T-helper 17 cell (primary cell): Measurements from ENCODE around the gene SLC12A7. TPM values are rescaled to one million over a fixed set of nuclear protein-coding genes. Genes with fewer than 3 reads are reported as not detected.
A peak's percentile ranks its signal among the peaks of the same experiment; 100 is the strongest.

Experiments
- ATAC-seq: fragments of 150-1000 bp; cut with Tn5 transposase; 2 replicates; pipeline ENCODE4 v1.10.0; 2021; ENCODE audit warnings: mild to moderate bottlenecking, moderate library complexity
- DNase-seq, 3 donors: peaks; one replicate each; pipeline versions ENCODE4 v3.0.0 to v3.0.0-alpha.2; 2020 to 2021
- H3K9me3 ChIP-seq: one replicate; pipeline ENCODE4 v1.7.0; 2013; ENCODE audit warnings: low read length, mild to moderate bottlenecking; ENCODE audit not compliant: control insufficient read depth, poor library complexity, severe bottlenecking
- H3K27ac Mint-ChIP-seq: one replicate; pipeline ENCODE4 v1.8.0; 2022; ENCODE audit warnings: mild to moderate bottlenecking, moderate library complexity, mixed read lengths
- H3K27me3 Mint-ChIP-seq: one replicate; pipeline ENCODE4 v1.8.0; 2022; ENCODE audit warnings: mixed read lengths
- H3K36me3 Mint-ChIP-seq: one replicate; pipeline ENCODE4 v1.8.0; 2022; ENCODE audit warnings: low read depth, mixed read lengths
- H3K4me1 Mint-ChIP-seq: one replicate; pipeline ENCODE4 v1.8.0; 2022; ENCODE audit warnings: mild to moderate bottlenecking, mixed read lengths
- H3K4me3 Mint-ChIP-seq: one replicate; pipeline ENCODE4 v1.8.0; 2022; ENCODE audit warnings: mild to moderate bottlenecking, moderate library complexity, mixed read lengths
- total RNA-seq, 4 donors: library from RNA in 2 of 4; stranded (reverse) in 2 of 4; gene quantifications; one replicate each; pipeline ENCODE4 v1.2.3 and lab custom pipeline; 2022 to 2026

Gene SLC12A7
- total RNA-seq, 2 donors from 2014 or later = 36.6 to 88.0 TPM

- H3K4me1 Mint-ChIP-seq = peaks cover 9% of the 10 kb centered on the region
- no peaks in the 10 kb centered on the region for H3K36me3 Mint-ChIP-seq
- no peak for ATAC-seq
Observed at GRCh38 chr5:1137567-1138444, 25.9 kb upstream of the SLC12A7 start.

GRCh38 chr5:1136814-1137213 lies 25.0 kb upstream of the SLC12A7 start:
- Mint-ChIP-seq H3K36me3 (no peaks in the 10 kb centered on the region), H3K27ac (peak overlapping the region; percentile 4), H3K4me3 (no peak overlapping the region), H3K27me3 (no peaks in the 10 kb centered on the region), H3K4me1 (peaks cover 6% of the 10 kb centered on the region)
- no peak for ATAC-seq
- no peak for DNase-seq
- no peaks in the 10 kb centered on the region for H3K9me3 ChIP-seq

More at GRCh38 chr5:1137567-1138444, 25.9 kb upstream of the SLC12A7 start:
- DNase-seq = no peak
- H3K9me3 ChIP-seq = no peaks in the 10 kb centered on the region
- H3K27ac Mint-ChIP-seq = no peak overlapping the region
- peak overlapping the region; percentile 22 for H3K4me3 Mint-ChIP-seq
- H3K27me3 Mint-ChIP-seq = no peaks in the 10 kb centered on the region

GRCh38 chr5:1135696-1136525 lies 24.0 kb upstream of the SLC12A7 start:
- Mint-ChIP-seq H3K36me3 (no peaks in the 10 kb centered on the region), H3K27ac (no peak overlapping the region), H3K27me3 (no peaks in the 10 kb centered on the region), H3K4me1 (peaks cover 6% of the 10 kb centered on the region), H3K4me3 (no peak overlapping the region)
- ATAC-seq = no peak
- no peak for DNase-seq
- no peaks in the 10 kb centered on the region for H3K9me3 ChIP-seq

GRCh38 chr5:1134478-1134877 lies 22.6 kb upstream of the SLC12A7 start:
- no peaks in the 10 kb centered on the region for H3K36me3 Mint-ChIP-seq
- H3K4me1 Mint-ChIP-seq = peaks cover 2% of the 10 kb centered on the region
- DNase-seq (no peak), ATAC-seq (peak; percentile 42)
- no peak overlapping the region for H3K4me3 Mint-ChIP-seq
- H3K27me3 Mint-ChIP-seq = no peaks in the 10 kb centered on the region
- no peaks in the 10 kb centered on the region for H3K9me3 ChIP-seq
- peak overlapping the region; percentile 53 for H3K27ac Mint-ChIP-seq

GRCh38 chr5:1133510-1134201 lies 21.8 kb upstream of the SLC12A7 start:
- DNase-seq = no peak
- peaks cover 7% of the 10 kb centered on the region for H3K27me3 Mint-ChIP-seq
- no peaks in the 10 kb centered on the region for H3K9me3 ChIP-seq
- H3K36me3 Mint-ChIP-seq = no peaks in the 10 kb centered on the region
- H3K4me3 Mint-ChIP-seq = no peak overlapping the region
- H3K4me1 Mint-ChIP-seq = peaks cover 2% of the 10 kb centered on the region
- ATAC-seq = no peak
- H3K27ac Mint-ChIP-seq = no peak overlapping the region

GRCh38 chr5:1133108-1133507 lies 21.2 kb upstream of the SLC12A7 start:
- H3K4me1 Mint-ChIP-seq = peaks cover 2% of the 10 kb centered on the region
- ATAC-seq (no peak), DNase-seq (no peak)
- H3K36me3 Mint-ChIP-seq = no peaks in the 10 kb centered on the region
- no peaks in the 10 kb centered on the region for H3K9me3 ChIP-seq
- no peak overlapping the region for H3K4me3 Mint-ChIP-seq
- no peak overlapping the region for H3K27ac Mint-ChIP-seq
- H3K27me3 Mint-ChIP-seq = peaks cover 8% of the 10 kb centered on the region

GRCh38 chr5:1132570-1132969 lies 20.7 kb upstream of the SLC12A7 start:
- Mint-ChIP-seq H3K4me3 (no peak overlapping the region), H3K27me3 (peaks cover 8% of the 10 kb centered on the region), H3K36me3 (no peaks in the 10 kb centered on the region), H3K27ac (no peak overlapping the region), H3K4me1 (peaks cover 2% of the 10 kb centered on the region)
- no peak for DNase-seq
- no peaks in the 10 kb centered on the region for H3K9me3 ChIP-seq
- no peak for ATAC-seq

- Mint-ChIP-seq H3K36me3 (no peaks in the 10 kb centered on the region), H3K27me3 (peaks cover 8% of the 10 kb centered on the region), H3K4me1 (peaks cover 2% of the 10 kb centered on the region), H3K27ac (no peak overlapping the region), H3K4me3 (no peak overlapping the region)
- ATAC-seq = no peak
- H3K9me3 ChIP-seq = no peaks in the 10 kb centered on the region
- DNase-seq = no peak
Observed at GRCh38 chr5:1131726-1132125, 19.9 kb upstream of the SLC12A7 start.

GRCh38 chr5:1131191-1131621 lies 19.3 kb upstream of the SLC12A7 start:
- no peak for DNase-seq
- no peaks in the 10 kb centered on the region for H3K9me3 ChIP-seq
- Mint-ChIP-seq H3K4me3 (no peak overlapping the region), H3K27me3 (peaks cover 8% of the 10 kb centered on the region), H3K4me1 (peaks cover 5% of the 10 kb centered on the region), H3K27ac (no peak overlapping the region), H3K36me3 (no peaks in the 10 kb centered on the region)
- no peak for ATAC-seq

GRCh38 chr5:1130218-1130946 lies 18.5 kb upstream of the SLC12A7 start:
- Mint-ChIP-seq H3K4me1 (peaks cover 4% of the 10 kb centered on the region), H3K27me3 (peaks cover 8% of the 10 kb centered on the region), H3K36me3 (no peaks in the 10 kb centered on the region), H3K27ac (no peak overlapping the region), H3K4me3 (no peak overlapping the region)
- no peaks in the 10 kb centered on the region for H3K9me3 ChIP-seq
- ATAC-seq (peak; percentile 32), DNase-seq (no peak)

- no peak for ATAC-seq
- no peak overlapping the region for H3K4me3 Mint-ChIP-seq
- peaks cover 4% of the 10 kb centered on the region for H3K4me1 Mint-ChIP-seq
- no peaks in the 10 kb centered on the region for H3K9me3 ChIP-seq
- peaks cover 8% of the 10 kb centered on the region for H3K27me3 Mint-ChIP-seq
- no peak overlapping the region for H3K27ac Mint-ChIP-seq
- DNase-seq = no peak
- H3K36me3 Mint-ChIP-seq = no peaks in the 10 kb centered on the region
Observed at GRCh38 chr5:1129711-1130055, 17.8 kb upstream of the SLC12A7 start.

- Mint-ChIP-seq H3K36me3 (no peaks in the 10 kb centered on the region), H3K4me3 (no peak overlapping the region), H3K27ac (no peak overlapping the region), H3K4me1 (peaks cover 4% of the 10 kb centered on the region), H3K27me3 (peaks cover 8% of the 10 kb centered on the region)
- DNase-seq (no peak), ATAC-seq (no peak)
- no peaks in the 10 kb centered on the region for H3K9me3 ChIP-seq
Observed at GRCh38 chr5:1128977-1129710, 17.3 kb upstream of the SLC12A7 start.
